Smooth muscle cell (in vitro differentiated cells): Measurements from ENCODE around the gene ARHGAP42. TPM values are rescaled to one million over a fixed set of nuclear protein-coding genes. Genes with fewer than 3 reads are reported as not detected.

ENCODE experiments used
- DNase-seq: peaks from one replicate; lab custom pipeline; 2025; ENCODE audit not compliant: unreplicated experiment; lab: John Stamatoyannopoulos, UW
- H2AFZ ChIP-seq: fragments of 200-600 bp; sonication (generic); 2 replicates; pipeline ENCODE4 v1.6.0; 2016; ENCODE audit warnings: antibody characterized with exemption, low read depth, mild to moderate bottlenecking
- H3F3A ChIP-seq: fragments of 200-600 bp; sonication (generic); 2 replicates; pipeline ENCODE4 v1.6.0; 2017; ENCODE audit warnings: antibody characterized with exemption, low read depth
- H3K27ac ChIP-seq: fragments of 200-600 bp; sonication (generic); 2 replicates; pipeline ENCODE4 v1.5.1; 2016; ENCODE audit warnings: low read depth, mild to moderate bottlenecking
- H3K27me3 ChIP-seq: fragments of 200-600 bp; sonication (generic); 2 replicates; pipeline ENCODE4 v1.6.1; 2016; ENCODE audit warnings: low read depth, mild to moderate bottlenecking
- H3K36me3 ChIP-seq: fragments of 200-600 bp; sonication (generic); 2 replicates; pipeline ENCODE4 v1.5.1; 2016; ENCODE audit warnings: low read depth
- H3K4me1 ChIP-seq: fragments of 200-600 bp; sonication (generic); 2 replicates; pipeline ENCODE4 v1.5.1; 2016; ENCODE audit warnings: low read depth
- H3K4me2 ChIP-seq: fragments of 200-600 bp; sonication (generic); 2 replicates; pipeline ENCODE4 v1.6.0; 2016; ENCODE audit warnings: mild to moderate bottlenecking
- H3K4me3 ChIP-seq: fragments of 200-600 bp; sonication (generic); 2 replicates; pipeline ENCODE4 v1.5.1; 2016; ENCODE audit warnings: mild to moderate bottlenecking
- H3K79me2 ChIP-seq: fragments of 200-600 bp; sonication (generic); 2 replicates; pipeline ENCODE4 v1.6.0; 2016; ENCODE audit warnings: low read depth, mild to moderate bottlenecking
- H3K9ac ChIP-seq: fragments of 200-600 bp; sonication (generic); 2 replicates; pipeline ENCODE4 v1.6.0; 2016; ENCODE audit warnings: low read depth
- H3K9me3 ChIP-seq: fragments of 200-600 bp; sonication (generic); replicated peaks from 2 replicates; pipeline ENCODE4 v1.5.1; 2016; ENCODE audit warnings: low read depth
- H4K20me1 ChIP-seq: fragments of 200-600 bp; sonication (generic); 2 replicates; pipeline ENCODE4 v1.6.0; 2016; ENCODE audit warnings: low read depth
- CTCF ChIP-seq: fragments of 200-600 bp; sonication (generic); IDR thresholded peaks from 2 replicates; pipeline ENCODE4 v1.5.1; 2017; ENCODE audit warnings: borderline replicate concordance, mild to moderate bottlenecking, antibody characterized with exemption; ENCODE audit not compliant: insufficient read depth, poor library complexity, severe bottlenecking
- WGBS: methylation state at CpG from one replicate; pipeline ENCODE4 v1.1.7; 2016; ENCODE audit warnings: low lambda C conversion rate; 5-methylcytosine and 5-hydroxymethylcytosine counted together
- polyA plus RNA-seq: library from polyadenylated mRNA; unstranded; fragments of >200 nt; fragmentation: Nextera tagmentation; extraction: Ambion mirVana; gene quantifications from 2 replicates; pipeline ENCODE4 v1.2.1, GENCODE V29; 2016
- total RNA-seq: library from RNA; depleted of rRNA; stranded (reverse); fragments of >200 nt; gene quantifications from 2 replicates; pipeline ENCODE4 v1.2.3, GENCODE V29; 2014

Gene ARHGAP42
- total and polyA plus RNA-seq, 2 experiments from 2014 or later, result 12.2 to 53.4 TPM

GRCh38 chr11:101003468-101003867 lies 316.4 kb downstream of the ARHGAP42 start:
- H3K79me2 ChIP-seq, result no peaks in the 10 kb centered on the region

DNA sequence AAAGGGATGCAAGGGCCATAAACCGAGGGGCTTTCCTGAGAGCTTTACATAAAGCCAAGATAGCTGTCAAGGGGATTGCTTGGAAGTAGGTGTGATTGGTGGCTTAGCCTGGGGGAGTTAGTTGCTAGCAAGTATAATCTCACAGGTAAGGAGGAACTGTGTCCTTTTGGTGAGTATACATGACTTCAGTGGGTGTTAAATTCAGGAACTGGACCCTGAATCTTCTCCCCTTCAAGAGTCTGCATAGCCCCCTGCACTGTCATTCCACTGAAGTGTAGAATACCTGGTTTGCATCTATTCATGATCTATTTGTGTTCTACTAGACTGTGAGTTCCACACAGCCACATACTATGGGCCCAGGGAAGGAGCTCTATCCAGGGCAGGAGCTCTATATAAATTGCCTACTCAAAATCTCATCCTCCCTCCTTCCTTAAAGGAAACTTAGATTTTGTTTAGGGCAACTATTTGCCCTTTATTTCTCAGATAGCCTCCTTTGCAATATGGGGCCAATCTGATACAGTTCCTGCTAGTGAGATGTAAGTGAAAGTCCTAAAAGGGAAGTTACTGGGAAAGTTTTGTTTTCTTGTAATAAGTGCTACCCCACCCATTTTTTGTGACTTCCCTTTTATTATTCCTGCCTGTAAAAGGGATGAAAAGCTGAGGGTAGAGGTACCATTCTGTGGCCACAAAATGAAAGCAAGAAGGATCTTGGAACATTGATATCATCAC lies 322.0 kb downstream of the ARHGAP42 start:
- H3K36me3 ChIP-seq, result no peaks in the 10 kb centered on the region
- no peak for TF ChIP-seq CTCF
- no peaks in the 10 kb centered on the region for H3K27me3 ChIP-seq
- no peaks in the 10 kb centered on the region for H4K20me1 ChIP-seq
- 95% methylated on average over 1 of the region's 1 CpG for WGBS
- no peak overlapping the region for H3K27ac ChIP-seq
- no peaks in the 10 kb centered on the region for H3K79me2 ChIP-seq
- no peaks in the 10 kb centered on the region for H3K4me1 ChIP-seq
- no peak for DNase-seq
- no peak overlapping the region for H3K9ac ChIP-seq
- no peaks in the 10 kb centered on the region for H3K9me3 ChIP-seq
- H3K4me3 ChIP-seq, result no peak overlapping the region
- H2AFZ ChIP-seq, result no peak overlapping the region
- no peak overlapping the region for H3K4me2 ChIP-seq
- no peaks in the 10 kb centered on the region for H3F3A ChIP-seq

More at GRCh38 chr11:101003468-101003867, 316.4 kb downstream of the ARHGAP42 start:
- no peaks in the 10 kb centered on the region for H3F3A ChIP-seq
- H3K4me1 ChIP-seq, result no peaks in the 10 kb centered on the region
- H3K27ac ChIP-seq, result no peak overlapping the region
- H3K9ac ChIP-seq, result no peak overlapping the region
- 78% methylated on average over 4 of the region's 4 CpGs for WGBS
- no peak for TF ChIP-seq CTCF
- no peak for DNase-seq
- H2AFZ ChIP-seq, result no peak overlapping the region
- H3K9me3 ChIP-seq, result no peaks in the 10 kb centered on the region
- no peak overlapping the region for H3K4me2 ChIP-seq
- H4K20me1 ChIP-seq, result no peaks in the 10 kb centered on the region
- no peaks in the 10 kb centered on the region for H3K36me3 ChIP-seq
- no peak overlapping the region for H3K4me3 ChIP-seq
- H3K27me3 ChIP-seq, result no peaks in the 10 kb centered on the region

GRCh38 chr11:101009690-101010055 lies 322.6 kb downstream of the ARHGAP42 start:
- 73% methylated on average over 2 of the region's 2 CpGs for WGBS
- no peaks in the 10 kb centered on the region for H4K20me1 ChIP-seq

More at GRCh38 chr11:101009690-101010055, 322.6 kb downstream of the ARHGAP42 start:
- no peak for TF ChIP-seq CTCF
- Histone ChIP-seq H3K27ac (no peak overlapping the region), H3K27me3 (no peaks in the 10 kb centered on the region), H2AFZ (no peak overlapping the region), H3K4me3 (no peak overlapping the region), H3K9me3 (no peaks in the 10 kb centered on the region), H3K4me1 (no peaks in the 10 kb centered on the region), H3K79me2 (no peaks in the 10 kb centered on the region), H3F3A (no peaks in the 10 kb centered on the region), H3K4me2 (no peak overlapping the region), H3K9ac (no peak overlapping the region), H3K36me3 (no peaks in the 10 kb centered on the region)
- DNase-seq, result no peak
